BLaER1 (cell line): ENCODE measurements around the gene AQP12A.
"Not testable (repeated sequence)": the region's sequence is repeated elsewhere in the genome, so short reads cannot be mapped to it uniquely, and the experiment has no call there.

Experiments used
- H3K27ac ChIP-seq: shearing (Covaris generic); formaldehyde crosslinking; 2 replicates; pipeline ENCODE4 v1.8.1; 2022
- H3K27me3 ChIP-seq: shearing (Covaris generic); formaldehyde crosslinking; 2 replicates; pipeline ENCODE4 v1.8.1; 2022
- H3K36me3 ChIP-seq: shearing (Covaris generic); formaldehyde crosslinking; 2 replicates; pipeline ENCODE4 v1.8.1; 2022
- H3K4me1 ChIP-seq: shearing (Covaris generic); formaldehyde crosslinking; 2 replicates; pipeline ENCODE4 v1.8.1; 2022
- H3K4me2 ChIP-seq: shearing (Covaris generic); formaldehyde crosslinking; 2 replicates; pipeline ENCODE4 v1.8.1; 2022
- H3K4me3 ChIP-seq: shearing (Covaris generic); formaldehyde crosslinking; 2 replicates; pipeline ENCODE4 v1.8.1; 2022
- H3K9ac ChIP-seq: shearing (Covaris generic); formaldehyde crosslinking; 2 replicates; pipeline ENCODE4 v1.8.1; 2022
- H3K9me3 ChIP-seq: shearing (Covaris generic); formaldehyde crosslinking; 2 replicates; pipeline ENCODE4 v1.8.1; 2022
- H4K20me1 ChIP-seq: shearing (Covaris generic); formaldehyde crosslinking; 2 replicates; pipeline ENCODE4 v1.8.1; 2022
- Cebpa-rat ChIP-seq: shearing (Covaris generic); IDR thresholded peaks from 2 replicates; pipeline ENCODE4 v1.8.1; 2022

Gene AQP12A

DNA sequence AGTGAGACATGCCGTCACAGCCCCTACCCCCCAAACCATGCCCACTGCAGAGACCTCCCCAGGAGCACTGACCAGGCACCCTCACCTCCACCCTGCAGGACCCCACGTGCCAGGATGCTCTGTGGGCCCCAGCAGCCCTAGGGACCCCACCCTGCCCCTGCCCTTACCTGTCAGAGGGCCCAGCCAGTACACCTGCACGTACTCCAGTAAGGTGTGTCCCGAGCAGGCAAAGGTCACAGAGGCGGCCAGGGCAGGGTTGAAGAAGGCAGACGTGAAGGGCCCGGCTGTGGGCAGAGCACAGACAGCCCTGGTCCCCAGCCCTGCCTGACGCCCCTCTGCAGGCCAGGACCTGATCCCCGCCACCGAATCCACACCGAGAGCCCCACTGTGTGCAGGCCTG lies 11.5 kb upstream of the AQP12A start:
- H3K4me3 ChIP-seq, H3K27me3 ChIP-seq, H3K36me3 ChIP-seq, H3K27ac ChIP-seq, H4K20me1 ChIP-seq, H3K4me1 ChIP-seq, H3K9ac ChIP-seq, H3K4me2 ChIP-seq, H3K9me3 ChIP-seq: not testable (repeated sequence)

DNA sequence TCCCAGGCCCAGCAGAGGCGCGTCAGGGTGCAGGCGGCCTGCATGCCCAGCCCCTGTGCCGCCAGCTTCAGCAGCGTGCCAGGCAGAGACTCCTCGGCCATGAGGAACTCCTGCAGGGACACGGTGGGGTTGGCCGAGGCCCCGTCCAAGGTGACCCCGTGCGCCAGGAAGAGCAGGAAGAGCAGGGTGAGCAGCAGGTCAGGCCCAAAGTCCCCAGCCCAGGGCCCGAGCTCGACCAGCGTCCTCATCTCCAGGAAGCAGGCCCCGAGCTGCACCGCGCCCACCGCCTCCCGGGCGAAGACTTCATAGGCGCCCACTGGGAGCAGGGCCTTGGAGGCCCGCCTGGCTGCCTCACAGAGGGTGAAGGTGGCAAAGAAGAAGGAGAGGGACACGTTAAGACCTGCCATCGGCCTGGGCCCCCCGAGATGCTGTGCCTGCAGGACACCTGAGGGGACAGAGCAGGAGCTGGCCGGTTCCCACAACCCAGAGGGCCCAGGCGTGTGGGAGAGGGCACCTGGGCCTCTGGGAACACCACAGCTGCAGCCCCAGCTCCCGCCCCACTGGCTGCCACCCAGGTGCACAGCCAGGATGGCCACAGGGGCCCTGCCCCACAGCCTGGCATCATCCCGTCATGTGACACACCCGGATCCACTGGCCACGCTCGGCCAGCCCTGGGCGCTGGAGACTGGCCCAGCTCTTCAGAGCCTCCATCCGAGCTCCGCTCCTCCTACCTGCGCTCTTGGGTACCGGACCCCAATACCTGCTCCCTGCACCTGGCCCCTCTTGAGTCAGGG lies 9.0 kb upstream of the AQP12A start, which contains the start of gene AQP12B:
TSS of gene AQP12B (minus strand) at position 455 of the 794 bp plus-strand sequence. CDS start at position 407, 48 bp downstream.
- not testable (repeated sequence) for H3K27me3 ChIP-seq, H3K9me3 ChIP-seq, H3K9ac ChIP-seq, H3K27ac ChIP-seq, H3K4me3 ChIP-seq, H3K36me3 ChIP-seq, H4K20me1 ChIP-seq, H3K4me2 ChIP-seq
- peaks cover 12% of the 10 kb centered on the region; the same call in 1 of the 2 replicates for H3K4me1 ChIP-seq

DNA sequence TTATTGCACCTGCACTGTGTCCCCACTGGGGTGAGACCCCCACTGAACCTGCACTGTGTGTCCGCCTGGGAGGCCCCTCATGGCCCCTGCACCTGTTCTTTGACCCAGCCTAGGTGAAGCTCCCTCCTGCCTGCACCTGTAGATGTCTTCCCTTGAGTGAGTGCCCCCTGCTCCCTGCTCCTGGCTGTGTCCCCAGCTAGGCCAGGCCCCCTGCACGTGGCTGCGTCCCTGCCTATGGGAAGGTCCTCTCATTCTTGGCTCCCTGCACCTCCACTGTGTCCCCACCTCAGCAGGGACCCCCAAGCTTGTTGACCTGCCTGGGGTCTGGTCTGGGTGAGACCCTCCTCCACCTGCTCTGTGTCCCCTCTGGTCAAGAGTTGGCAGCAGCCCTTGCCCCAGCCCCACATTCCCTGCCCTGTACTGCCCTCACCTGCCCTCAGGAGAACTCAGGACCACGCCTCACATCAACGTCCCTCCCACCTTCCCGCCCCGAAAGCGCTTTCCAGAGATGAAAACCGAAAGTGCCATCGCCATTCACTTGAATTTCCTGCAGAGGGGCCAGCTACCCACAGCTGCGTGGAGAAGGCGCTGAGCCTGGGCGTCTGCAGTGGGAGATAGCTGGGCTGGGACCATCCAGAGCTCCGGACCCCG lies 8.2 kb upstream of the AQP12A start:
- peaks cover 12% of the 10 kb centered on the region; the same call in 1 of the 2 replicates for H3K4me1 ChIP-seq
- H3K27me3 ChIP-seq, H4K20me1 ChIP-seq, H3K9me3 ChIP-seq, H3K36me3 ChIP-seq, H3K27ac ChIP-seq, H3K9ac ChIP-seq, H3K4me3 ChIP-seq: not testable (repeated sequence)
- H3K4me2 ChIP-seq, result peak overlapping the region; percentile 47

DNA sequence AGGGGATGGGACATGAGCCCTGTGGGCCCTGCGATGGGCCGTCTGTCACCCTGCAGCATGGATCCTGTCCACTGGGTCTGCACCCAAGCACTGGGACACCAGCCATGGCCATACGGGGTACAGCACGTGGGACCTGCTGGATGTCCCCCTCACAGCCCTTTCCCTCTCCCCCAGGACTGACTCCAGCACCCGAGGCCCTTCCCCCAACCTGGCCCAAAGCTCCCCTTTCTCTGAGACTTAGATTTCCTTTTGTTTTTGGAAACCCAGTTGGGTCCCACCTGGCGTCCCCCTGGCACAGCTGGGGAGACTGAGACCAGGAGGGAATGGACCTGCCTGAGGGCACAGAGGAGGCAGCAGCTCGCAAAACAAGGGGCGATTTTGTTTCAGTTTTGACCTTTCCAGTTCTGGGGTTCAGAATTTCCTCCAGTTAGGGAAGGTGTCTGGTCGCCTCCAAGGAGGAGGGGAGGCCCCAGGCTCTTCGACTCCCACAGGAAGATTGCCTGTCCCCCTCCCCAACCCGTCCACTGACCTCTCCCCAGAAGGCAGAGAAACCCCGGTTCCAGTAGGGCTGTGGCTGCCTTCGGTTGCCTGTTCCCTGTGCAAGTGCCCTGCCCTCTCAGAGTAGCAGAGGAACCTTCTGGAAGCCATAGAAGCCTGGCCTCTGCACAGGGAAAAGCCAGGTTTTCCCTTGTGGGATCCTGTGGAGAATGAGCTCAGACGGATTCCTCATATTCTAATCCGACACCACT lies 7.5 kb upstream of the AQP12A start:
- not testable (repeated sequence) for H3K9ac ChIP-seq, H3K27ac ChIP-seq, H3K27me3 ChIP-seq, H3K4me3 ChIP-seq, H4K20me1 ChIP-seq, H3K36me3 ChIP-seq, H3K9me3 ChIP-seq
- Histone ChIP-seq H3K4me2 (peak overlapping the region; percentile 47), H3K4me1 (peaks cover 12% of the 10 kb centered on the region; the same call in 1 of the 2 replicates)

DNA sequence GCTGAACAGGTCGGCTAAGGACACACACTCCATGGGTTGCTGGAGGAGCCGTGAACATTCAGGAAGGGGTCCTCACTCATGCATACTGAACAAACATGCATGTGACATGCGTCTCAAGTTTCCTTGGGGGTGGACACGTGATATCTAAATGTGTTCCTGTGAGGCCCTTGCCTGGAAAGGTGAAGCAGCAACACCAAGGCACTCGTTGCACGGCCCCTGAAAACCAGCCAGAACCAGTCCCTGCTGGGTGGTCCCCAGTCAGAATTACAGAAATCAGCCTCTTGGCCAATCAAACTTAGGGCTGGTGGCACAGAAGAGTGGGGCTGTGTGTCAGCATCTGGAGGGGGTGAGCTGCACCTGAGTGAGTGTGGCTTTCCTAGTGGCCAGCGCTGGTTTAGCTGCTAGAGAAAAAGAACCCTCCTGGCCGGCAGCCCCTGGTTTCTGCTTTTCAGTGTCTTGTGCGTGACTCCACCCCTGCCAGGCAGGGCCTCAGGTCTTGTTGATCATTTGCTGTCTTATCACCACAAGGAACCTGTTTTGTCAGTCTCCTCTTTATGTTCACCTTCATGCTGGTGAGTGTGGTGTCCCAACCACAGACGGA lies 5.8 kb upstream of the AQP12A start:
- TF ChIP-seq Cebpa-rat, result no peak
- no peaks in the 10 kb centered on the region for H3K36me3 ChIP-seq
- no peaks in the 10 kb centered on the region for H3K27me3 ChIP-seq
- no peak overlapping the region for H3K9ac ChIP-seq
- no peak overlapping the region for H3K4me3 ChIP-seq
- H3K4me2 ChIP-seq, result no peak overlapping the region
- H3K27ac ChIP-seq, result no peak overlapping the region
- H3K4me1 ChIP-seq, result peaks cover 19% of the 10 kb centered on the region
- H4K20me1 ChIP-seq, result no peaks in the 10 kb centered on the region
- H3K9me3 ChIP-seq, result no peaks in the 10 kb centered on the region

DNA sequence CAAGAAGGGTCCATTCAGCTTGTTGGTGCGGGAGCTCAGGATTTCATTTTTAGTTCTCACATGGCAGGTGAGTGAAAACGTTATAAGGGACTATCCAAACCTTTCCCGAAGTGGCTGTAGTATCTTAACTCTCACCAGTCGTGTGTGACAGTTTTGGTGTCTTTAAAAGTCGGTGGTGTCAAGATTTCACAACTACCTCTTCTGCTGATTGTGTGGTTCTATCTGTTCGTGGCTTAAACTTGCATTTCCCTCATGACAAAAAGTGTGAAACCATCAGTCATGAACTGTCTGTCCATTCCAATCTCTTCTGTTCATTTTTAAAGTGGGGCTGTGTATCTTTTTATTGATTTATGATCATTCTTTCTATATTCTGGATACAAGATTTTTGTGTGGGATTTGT lies 5.2 kb upstream of the AQP12A start:
- no peak overlapping the region for H3K9ac ChIP-seq
- no peak overlapping the region for H3K4me2 ChIP-seq
- H3K27ac ChIP-seq, result no peak overlapping the region
- no peak for TF ChIP-seq Cebpa-rat
- no peaks in the 10 kb centered on the region for H3K27me3 ChIP-seq
- no peaks in the 10 kb centered on the region for H3K36me3 ChIP-seq
- H3K4me3 ChIP-seq, result no peak overlapping the region
- H3K9me3 ChIP-seq, result no peaks in the 10 kb centered on the region
- H3K4me1 ChIP-seq, result peaks cover 19% of the 10 kb centered on the region
- no peaks in the 10 kb centered on the region for H4K20me1 ChIP-seq

DNA sequence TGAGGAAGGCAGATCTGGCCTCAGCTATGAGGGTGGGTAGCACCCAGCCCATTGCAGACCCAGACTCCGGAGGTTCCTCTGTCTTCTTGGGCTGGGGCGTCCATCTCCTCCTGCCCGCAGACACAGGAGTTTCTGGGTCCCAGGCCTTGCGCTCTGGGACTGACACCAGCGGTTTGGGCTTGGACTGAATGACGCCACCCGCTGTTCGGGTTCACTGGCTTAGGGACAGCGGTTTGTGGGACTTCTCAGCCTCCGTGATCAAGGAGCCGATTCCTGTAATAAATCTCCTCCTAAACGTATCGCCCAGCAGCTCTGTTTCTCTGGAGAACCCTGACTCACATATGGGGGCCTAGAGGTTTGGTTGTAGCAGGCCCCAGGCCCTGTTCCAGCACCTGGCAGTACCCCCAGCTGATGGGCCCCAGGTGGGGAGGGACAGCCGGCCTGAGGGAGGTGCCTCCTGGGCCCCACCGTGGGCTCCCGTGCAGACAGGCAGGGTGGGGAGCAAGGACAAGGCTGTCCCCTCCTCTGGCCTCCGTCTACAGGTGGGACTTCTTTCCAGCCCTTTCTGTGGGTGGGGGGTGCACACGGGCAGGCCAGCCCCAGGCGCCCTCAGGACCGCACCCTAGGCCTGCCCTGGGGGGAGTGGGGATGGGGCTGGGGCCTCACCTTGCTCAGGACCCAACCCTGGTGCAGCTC lies 4.5 kb upstream of the AQP12A start:
- no peaks in the 10 kb centered on the region for H4K20me1 ChIP-seq
- no peak for TF ChIP-seq Cebpa-rat
- no peak overlapping the region for H3K4me2 ChIP-seq
- no peaks in the 10 kb centered on the region for H3K36me3 ChIP-seq
- H3K4me3 ChIP-seq, result no peak overlapping the region
- H3K27ac ChIP-seq, result no peak overlapping the region
- peaks cover 19% of the 10 kb centered on the region for H3K4me1 ChIP-seq
- no peak overlapping the region for H3K9ac ChIP-seq
- no peaks in the 10 kb centered on the region for H3K27me3 ChIP-seq
- H3K9me3 ChIP-seq, result no peaks in the 10 kb centered on the region

DNA sequence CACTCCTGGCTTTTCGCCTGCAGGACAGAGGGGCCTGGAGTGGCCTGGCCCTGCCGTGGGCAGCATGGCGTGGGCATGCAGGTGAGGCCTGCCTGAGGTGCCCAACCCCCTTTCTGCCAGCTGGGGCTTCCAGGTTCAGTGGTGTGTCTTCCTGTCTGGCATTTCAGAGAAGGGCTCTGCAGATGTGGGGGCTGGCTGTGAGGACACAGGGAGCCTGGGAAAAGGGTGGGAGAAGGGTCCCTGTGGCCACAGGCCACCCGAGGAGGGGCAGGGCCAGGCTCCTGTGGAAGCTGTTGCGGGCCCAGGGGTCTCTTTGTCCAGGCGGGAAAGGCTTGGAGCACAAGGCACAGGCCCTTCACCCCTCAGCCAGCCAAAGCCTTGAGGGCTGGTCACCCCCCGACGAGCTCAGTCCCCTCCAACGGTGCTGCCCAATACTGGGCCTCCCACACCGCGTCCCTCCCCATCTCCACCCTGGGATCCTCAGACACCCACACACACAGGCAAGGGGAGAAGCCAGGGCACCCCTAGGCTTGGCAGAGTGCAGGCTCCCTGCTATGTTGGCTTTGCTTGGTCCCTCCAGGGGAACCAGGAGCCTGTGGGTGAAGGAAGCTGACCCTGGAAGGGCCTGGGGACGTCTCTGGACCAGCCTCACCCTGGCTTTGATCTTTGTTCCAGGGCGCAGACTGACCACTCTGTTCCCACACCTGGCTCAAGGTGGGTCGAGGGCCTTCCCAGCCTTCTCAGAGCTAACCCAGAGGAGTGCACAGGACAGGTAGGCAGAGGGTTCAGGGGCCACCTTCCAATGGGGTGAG lies 3.7 kb upstream of the AQP12A start:
- no peak overlapping the region for H3K27ac ChIP-seq
- no peaks in the 10 kb centered on the region for H3K9me3 ChIP-seq
- TF ChIP-seq Cebpa-rat, result no peak
- no peaks in the 10 kb centered on the region for H3K27me3 ChIP-seq
- peaks cover 19% of the 10 kb centered on the region for H3K4me1 ChIP-seq
- no peaks in the 10 kb centered on the region for H3K36me3 ChIP-seq
- H3K9ac ChIP-seq, result no peak overlapping the region
- H4K20me1 ChIP-seq, result no peaks in the 10 kb centered on the region
- H3K4me3 ChIP-seq, result no peak overlapping the region
- no peak overlapping the region for H3K4me2 ChIP-seq

DNA sequence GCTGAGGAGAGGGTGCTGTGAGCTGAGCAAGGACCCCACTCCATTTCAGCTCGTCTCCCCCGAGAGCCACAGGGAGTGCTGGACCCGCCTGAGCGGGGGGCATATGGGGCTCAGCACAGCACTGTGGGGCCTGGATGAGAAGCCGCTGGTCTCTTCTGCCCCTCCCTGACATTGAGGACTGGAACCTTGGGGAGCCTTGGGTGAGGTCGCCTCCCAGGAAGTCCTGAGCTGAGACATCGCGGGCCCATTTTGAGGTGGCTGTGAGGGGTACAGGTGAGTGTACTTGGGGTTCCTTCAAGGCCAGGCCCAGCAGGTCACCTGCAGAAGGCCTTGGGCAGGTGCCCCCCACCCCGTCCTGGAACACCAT lies 3.1 kb upstream of the AQP12A start:
- Histone ChIP-seq H3K4me3 (no peak overlapping the region), H4K20me1 (no peaks in the 10 kb centered on the region), H3K9me3 (no peaks in the 10 kb centered on the region), H3K27me3 (no peaks in the 10 kb centered on the region), H3K4me1 (peaks cover 19% of the 10 kb centered on the region), H3K9ac (no peak overlapping the region), H3K36me3 (no peaks in the 10 kb centered on the region), H3K27ac (no peak overlapping the region), H3K4me2 (no peak overlapping the region)
- no peak for TF ChIP-seq Cebpa-rat
